GM23338 (cell line): ENCODE results near the gene THBS4. TPM values are rescaled to one million over a fixed set of nuclear protein-coding genes. Genes with fewer than 3 reads are reported as not detected.

ENCODE experiments used
- polyA plus RNA-seq: library from polyadenylated mRNA; unstranded; fragments of >200 nt; fragmentation: Nextera tagmentation; extraction: Ambion mirVana; gene quantifications from 2 replicates; pipeline ENCODE4 v1.2.1, GENCODE V29; 2016
- small RNA-seq: library from RNA; depleted of rRNA; stranded (forward); fragments of <200 nt; gene quantifications from one replicate; pipeline ENCODE3, GENCODE V24; 2014; ENCODE audit warnings: low replicate concordance
- total RNA-seq: library from RNA; depleted of rRNA; stranded (reverse); fragments of >200 nt; shearing (Covaris generic); gene quantifications from 2 replicates; pipeline ENCODE4 v1.2.3, GENCODE V29; 2014; rRNA removed

The THBS4 gene
- total and polyA plus RNA-seq, 2 experiments from 2014 or later: 14.0 to 23.2 TPM

Small RNA genes lying within 50 kb of the gene (small RNA-seq; reads per million reads assigned to genes)
- not detected for gene TRMT112P2

Other genes starting within 250 kb of the THBS4 start
- 33.2 and 33.8 TPM in 2 replicates for gene MTX3, start 44.1 kb upstream of the THBS4 start, total RNA-seq
- gene MTX3, start 44.1 kb upstream of the THBS4 start, polyA plus RNA-seq: 9.4 and 11.3 TPM in 2 replicates
- 101 and 107 TPM in 2 replicates for gene SERINC5, start 220.7 kb downstream of the THBS4 start, total RNA-seq
- 32.3 and 34.0 TPM in 2 replicates for gene SERINC5, start 220.7 kb downstream of the THBS4 start, polyA plus RNA-seq